Stomach (tissue), 4 donors: ENCODE data around the gene RIMS1.

Source experiments
- CTCF ChIP-seq, 7 experiments: fragments of 450-650 bp in 4 of 7; fragments of 200-600 bp in 3 of 7; sonication (generic) in 3 of 7; IDR thresholded peaks; one replicate each; pipeline ENCODE4 v1.5.1; 2016 to 2019; ENCODE audit warnings: antibody characterized with exemption in 7 of 7, control low read depth in 2 of 7, mild to moderate bottlenecking in 1 of 7
- POLR2A ChIP-seq, 4 donors: fragments of 450-650 bp; IDR thresholded peaks; one replicate each; pipeline ENCODE4 v1.6.1; 2016; ENCODE audit warnings: antibody characterized with exemption in 4 of 4, control low read depth in 2 of 4, mild to moderate bottlenecking in 1 of 4, moderate library complexity in 1 of 4

- TF ChIP-seq CTCF (IDR thresholded peaks at IDR 0.05) (no peak), POLR2A (IDR thresholded peaks at IDR 0.05) (no peak)
Observed at GRCh38 chr6:72035966-72036365, 149.6 kb downstream of the RIMS1 start.
